ENCODE measurements around the gene OSTF1.

- TF ChIP-seq POLR2AphosphoS5 (IDR thresholded peaks at IDR 0.05; ENCODE audit: low read depth, low read length) = no peak
- TF ChIP-seq POLR2A (IDR thresholded peaks at IDR 0.05; ENCODE audit: low read depth, low read length) = no peak
- TF ChIP-seq TAF1 (IDR thresholded peaks at IDR 0.05; ENCODE audit: low read depth, low read length) = no peak
- no peak for TF ChIP-seq POU2F2 (IDR thresholded peaks at IDR 0.05; ENCODE audit: low read depth, low read length)
- no peak for TF ChIP-seq PAX5 (IDR thresholded peaks at IDR 0.05; ENCODE audit: insufficient read depth, low read length, severe bottlenecking)
- TF ChIP-seq SPI1 (IDR thresholded peaks at IDR 0.05; ENCODE audit: low read depth, low read length) = no peak
These were observed 42.4 kb downstream of the OSTF1 start for GRCh38 chr9:75130621-75131230.
